Ovary (tissue), 9 donors: Measurements from ENCODE around the gene C2orf76. TPM values are rescaled to one million over a fixed set of nuclear protein-coding genes. Genes with fewer than 3 reads are reported as not detected.

ENCODE experiments used
- DNase-seq, 5 donors: peaks; one replicate each; pipeline ENCODE4 v3.0.0-alpha.2; 2019 to 2020
- H3K27ac ChIP-seq, 2 donors: fragments of 200-600 bp; one replicate each; pipeline versions ENCODE4 v1.5.1 to v1.8.0; 2019 to 2022
- H3K27me3 ChIP-seq: fragments of 200-600 bp; one replicate; pipeline ENCODE4 v1.8.0; 2022
- H3K36me3 ChIP-seq: fragments of 200-600 bp; sonication (generic); one replicate; pipeline ENCODE4 v1.5.1; 2019
- H3K4me1 ChIP-seq: one replicate; pipeline ENCODE4 v1.8.1; 2013; ENCODE audit warnings: mild to moderate bottlenecking, moderate library complexity; ENCODE audit not compliant: insufficient read depth
- H3K4me3 ChIP-seq: fragments of 200-600 bp; sonication (generic); one replicate; pipeline ENCODE4 v1.5.1; 2017
- H3K9me3 ChIP-seq, 2 donors: fragments of 200-600 bp in 1 of 2; sonication (generic) in 1 of 2; one replicate each; pipeline versions ENCODE4 v1.5.1 to v1.8.1; 2013 to 2019; ENCODE audit warnings: mild to moderate bottlenecking in 1 of 2, moderate library complexity in 1 of 2
- EP300 ChIP-seq: sonication (generic); formaldehyde crosslinking; IDR thresholded peaks from one replicate; pipeline ENCODE4 v1.6.1; 2017; ENCODE audit warnings: antibody characterized with exemption
- POLR2A ChIP-seq: fragments of 450-650 bp; IDR thresholded peaks from one replicate; pipeline ENCODE4 v1.6.1; 2017; ENCODE audit warnings: antibody characterized with exemption, mild to moderate bottlenecking, moderate library complexity
- WGBS, 3 donors: extraction: QIAGEN DNeasy Blood & Tissue Kit in 1 of 3; methylation state at CpG; one replicate each; pipeline versions ENCODE4 v1.1.5 to v1.1.7; 2013 to 2017; 5-methylcytosine and 5-hydroxymethylcytosine counted together
- intact Hi-C, 4 donors: fragments of 100-400 bp; cut with DNase I; formaldehyde crosslinking; loops; one replicate each; pipeline versions ENCODE4 v1.11.0 to v1.15.1; 2022 to 2023
- polyA plus RNA-seq, 2 donors: library from polyadenylated mRNA; stranded (reverse); fragments of 200-250 nt in 1 of 2; fragments of 350-450 nt in 1 of 2; fragmentation: Illumina TruSeq in 1 of 2; extraction: RNeasy Lipid Tissue Mini Kit (QIAGEN cat#74804) in 1 of 2; gene quantifications; one replicate each; pipeline ENCODE4 v1.2.3, GENCODE V29; 2013 to 2014
- total RNA-seq, 7 donors: library from RNA; depleted of rRNA in 2 of 7; stranded (reverse); fragments of >200 nt in 2 of 7; fragmentation: NEBNext Ultra II Directional in 3 of 7; extraction: Animal tissue kit (Norgen Biotek cat#: 25700) in 3 of 7; gene quantifications; one replicate each; pipeline versions ENCODE4 v1.1.0 to v1.2.4, GENCODE V29; 2016 to 2023
- TF ChIP-seq, protein P1 (sequence below), 3 donors: fragments of 450-650 bp in 2 of 3; fragments of 200-600 bp in 1 of 3; IDR thresholded peaks; one replicate each; pipeline versions ENCODE4 v1.5.1 to v1.8.0; 2016 to 2022; ENCODE audit warnings: antibody characterized with exemption in 3 of 3, mild to moderate bottlenecking in 1 of 3
- donor health status: DM: no; HTN: no; CAD: no; lungs with moderate emphysema.
- donor health status: DM: no; HTN: no; CAD: no.
- donor health status: Bipolar disorder and iron deficiency.
- donor health status: DM: yes; HTN: yes; CAD: no.
- donor health status: DM: no; HTN: no; CAD: no.
- donor health status: DM: yes; HTN: yes; CAD: no.

Gene C2orf76
- total and polyA plus RNA-seq, 9 donors = 12.0 to 24.1 (median 14.1) TPM

- TF ChIP-seq, protein P1, sequence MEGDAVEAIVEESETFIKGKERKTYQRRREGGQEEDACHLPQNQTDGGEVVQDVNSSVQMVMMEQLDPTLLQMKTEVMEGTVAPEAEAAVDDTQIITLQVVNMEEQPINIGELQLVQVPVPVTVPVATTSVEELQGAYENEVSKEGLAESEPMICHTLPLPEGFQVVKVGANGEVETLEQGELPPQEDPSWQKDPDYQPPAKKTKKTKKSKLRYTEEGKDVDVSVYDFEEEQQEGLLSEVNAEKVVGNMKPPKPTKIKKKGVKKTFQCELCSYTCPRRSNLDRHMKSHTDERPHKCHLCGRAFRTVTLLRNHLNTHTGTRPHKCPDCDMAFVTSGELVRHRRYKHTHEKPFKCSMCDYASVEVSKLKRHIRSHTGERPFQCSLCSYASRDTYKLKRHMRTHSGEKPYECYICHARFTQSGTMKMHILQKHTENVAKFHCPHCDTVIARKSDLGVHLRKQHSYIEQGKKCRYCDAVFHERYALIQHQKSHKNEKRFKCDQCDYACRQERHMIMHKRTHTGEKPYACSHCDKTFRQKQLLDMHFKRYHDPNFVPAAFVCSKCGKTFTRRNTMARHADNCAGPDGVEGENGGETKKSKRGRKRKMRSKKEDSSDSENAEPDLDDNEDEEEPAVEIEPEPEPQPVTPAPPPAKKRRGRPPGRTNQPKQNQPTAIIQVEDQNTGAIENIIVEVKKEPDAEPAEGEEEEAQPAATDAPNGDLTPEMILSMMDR (IDR thresholded peaks at IDR 0.05) = no peak
- TF ChIP-seq EP300 (no peak), POLR2A (no peak)
- 91 to 94% (median 92%) methylated on average over 6 of the region's 6 CpGs for WGBS, 3 donors
- H3K4me3 ChIP-seq = no peak overlapping the region
- no peaks in the 10 kb centered on the region for H3K9me3 ChIP-seq
- H3K27ac ChIP-seq = no peak overlapping the region
- no peaks in the 10 kb centered on the region for H3K36me3 ChIP-seq
- H3K27me3 ChIP-seq = no peaks in the 10 kb centered on the region
- H3K4me1 ChIP-seq = no peaks in the 10 kb centered on the region
- DNase-seq = no peak
- intact Hi-C loops = loop anchor here in 1 of 4 donors (10.0 kb wide), 1 partner anchor 241 kb away; no protein-coding TSS in a partner anchor
Measured at GRCh38 chr2:119265693-119266066, 101.0 kb downstream of the C2orf76 start.

GRCh38 chr2:119264781-119265692 lies 101.6 kb downstream of the C2orf76 start:
- no peak overlapping the region for H3K4me3 ChIP-seq
- H3K4me1 ChIP-seq = no peaks in the 10 kb centered on the region
- no peaks in the 10 kb centered on the region for H3K36me3 ChIP-seq
- 59 to 64% (median 62%) methylated on average over 12 to 13 of the region's 13 CpGs for WGBS, 3 donors
- H3K9me3 ChIP-seq = no peaks in the 10 kb centered on the region
- H3K27me3 ChIP-seq = no peaks in the 10 kb centered on the region
- H3K27ac ChIP-seq = no peak overlapping the region
- no peak for TF ChIP-seq EP300
- TF ChIP-seq, protein P1 (IDR thresholded peaks at IDR 0.05) = peak; percentile 26 to 58 (median 33)
- TF ChIP-seq POLR2A = no peak
- intact Hi-C loops = loop anchor here in 1 of 4 donors (10.0 kb wide), 1 partner anchor 240 kb away; no protein-coding TSS in a partner anchor
- peak in 1 of 5 donors; percentile 54 for DNase-seq

DNA sequence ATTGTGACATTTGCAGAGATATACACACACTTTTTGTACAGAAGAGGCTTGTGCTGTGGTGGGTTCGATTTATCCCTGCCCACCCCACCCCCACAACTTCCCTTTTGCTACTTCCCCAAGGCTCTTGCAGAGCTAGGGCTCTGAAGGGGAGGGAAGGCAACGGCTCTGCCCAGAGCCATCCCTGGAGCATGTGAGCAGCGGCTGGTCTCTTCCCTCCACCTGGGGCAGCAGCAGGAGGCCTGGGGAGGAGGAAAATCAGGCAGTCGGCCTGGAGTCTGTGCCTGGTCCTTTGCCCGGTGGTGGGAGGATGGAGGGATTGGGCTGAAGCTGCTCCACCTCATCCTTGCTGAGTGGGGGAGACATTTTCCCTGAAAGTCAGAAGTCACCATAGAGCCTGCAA lies 103.0 kb downstream of the C2orf76 start:
- intact Hi-C loops = loop anchor here in 1 of 4 donors (10.0 kb wide), 1 partner anchor 239 kb away; no protein-coding TSS in a partner anchor

GRCh38 chr2:119263025-119263424 lies 103.6 kb downstream of the C2orf76 start:
- Histone ChIP-seq H3K36me3 (no peaks in the 10 kb centered on the region), H3K27me3 (no peaks in the 10 kb centered on the region), H3K9me3 (no peaks in the 10 kb centered on the region), H3K4me1 (no peaks in the 10 kb centered on the region), H3K4me3 (no peak overlapping the region), H3K27ac (no peak overlapping the region)
- no peak for DNase-seq
- intact Hi-C loops = loop anchor here in 1 of 4 donors (10.0 kb wide), 1 partner anchor 238 kb away; no protein-coding TSS in a partner anchor
- TF ChIP-seq POLR2A (no peak), EP300 (no peak)
- TF ChIP-seq, protein P1 (IDR thresholded peaks at IDR 0.05) = no peak
- 96 to 97% (median 96%) methylated on average over 23 of the region's 23 CpGs for WGBS, 3 donors

More for the DNA sequence above, 103.0 kb downstream of the C2orf76 start:
- H3K27ac ChIP-seq = no peak overlapping the region
- WGBS, 3 donors = 76 to 87% (median 77%) methylated on average over 5 of the region's 5 CpGs
- no peaks in the 10 kb centered on the region for H3K9me3 ChIP-seq
- H3K4me3 ChIP-seq = no peak overlapping the region
- no peak for DNase-seq
- no peaks in the 10 kb centered on the region for H3K4me1 ChIP-seq
- H3K27me3 ChIP-seq = no peaks in the 10 kb centered on the region
- H3K36me3 ChIP-seq = no peaks in the 10 kb centered on the region
- no peak for TF ChIP-seq POLR2A
